GM19351 (cell line): ENCODE data around the gene LGR5.
A peak's percentile ranks its signal among the peaks of the same experiment; 100 is the strongest.
"Not testable (repeated sequence)": the region's sequence is repeated elsewhere in the genome, so short reads cannot be mapped to it uniquely, and the experiment has no call there.

Source experiments
- ATAC-seq: cut with Tn5 transposase; IDR thresholded peaks from one replicate; pipeline ENCODE4 v1.9.1; 2021; ENCODE audit warnings: mild to moderate bottlenecking, moderate library complexity; ENCODE audit not compliant: unreplicated experiment

The LGR5 gene

DNA sequence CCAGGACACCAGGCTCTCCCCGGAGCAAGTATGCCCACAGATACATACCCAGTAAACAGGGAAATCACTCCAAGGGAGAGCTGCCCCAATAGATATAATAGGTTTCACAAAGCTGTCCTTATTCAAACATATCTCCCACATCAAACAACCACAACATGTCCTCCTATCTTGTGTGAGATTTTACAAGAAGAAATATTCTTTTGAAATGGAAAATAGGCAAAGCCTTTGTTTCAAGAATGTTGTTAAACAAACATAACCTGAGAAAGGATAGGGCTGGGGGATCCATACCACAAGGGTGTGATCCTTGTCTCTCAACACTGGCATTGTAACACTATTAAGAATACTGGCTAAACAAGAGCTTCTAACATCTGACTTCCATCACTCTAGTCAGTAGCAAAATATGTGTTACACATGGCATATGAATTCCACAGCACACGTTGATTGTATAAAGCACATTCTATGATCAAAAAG, 32.9 kb downstream of the LGR5 start:
- no peak for ATAC-seq

- no peak for ATAC-seq
Measured at GRCh38 chr12:71474791-71475190, 35.2 kb downstream of the LGR5 start.

GRCh38 chr12:71475280-71475679, 35.7 kb downstream of the LGR5 start:
- no peak for ATAC-seq

DNA sequence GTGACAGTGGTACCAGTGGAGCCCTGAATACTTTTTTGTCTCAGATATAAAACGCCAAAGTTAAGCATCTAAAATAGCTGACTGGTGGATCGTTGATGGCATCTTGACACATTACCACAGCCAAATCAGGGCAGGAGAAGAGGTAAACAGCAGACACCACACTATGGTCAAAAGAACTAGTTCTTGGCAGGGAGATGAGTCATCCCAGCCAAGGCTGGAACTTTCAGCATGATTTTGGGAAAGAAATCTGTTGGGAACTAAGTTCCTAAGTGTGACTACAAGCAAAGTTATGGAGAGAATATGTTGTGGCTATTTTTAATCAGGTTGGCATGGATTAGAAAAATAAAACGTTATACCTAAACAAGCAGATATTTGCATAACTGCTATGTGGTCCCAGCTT, 36.9 kb downstream of the LGR5 start:
- no peak for ATAC-seq

- ATAC-seq: no peak
Measured at GRCh38 chr12:71477609-71478008, 38.0 kb downstream of the LGR5 start.

- no peak for ATAC-seq
Measured at GRCh38 chr12:71478270-71478669, 38.7 kb downstream of the LGR5 start.

GRCh38 chr12:71484272-71484905, 44.8 kb downstream of the LGR5 start:
- no peak for ATAC-seq

- not testable (repeated sequence) for ATAC-seq
Measured at GRCh38 chr12:71490844-71491243, 51.2 kb downstream of the LGR5 start.

- no peak for ATAC-seq
Measured at GRCh38 chr12:71492604-71493003, 53.0 kb downstream of the LGR5 start.

GRCh38 chr12:71499834-71500233, 60.2 kb downstream of the LGR5 start:
- no peak for ATAC-seq

- ATAC-seq: no peak
Measured at GRCh38 chr12:71503579-71504391, 64.2 kb downstream of the LGR5 start.

DNA sequence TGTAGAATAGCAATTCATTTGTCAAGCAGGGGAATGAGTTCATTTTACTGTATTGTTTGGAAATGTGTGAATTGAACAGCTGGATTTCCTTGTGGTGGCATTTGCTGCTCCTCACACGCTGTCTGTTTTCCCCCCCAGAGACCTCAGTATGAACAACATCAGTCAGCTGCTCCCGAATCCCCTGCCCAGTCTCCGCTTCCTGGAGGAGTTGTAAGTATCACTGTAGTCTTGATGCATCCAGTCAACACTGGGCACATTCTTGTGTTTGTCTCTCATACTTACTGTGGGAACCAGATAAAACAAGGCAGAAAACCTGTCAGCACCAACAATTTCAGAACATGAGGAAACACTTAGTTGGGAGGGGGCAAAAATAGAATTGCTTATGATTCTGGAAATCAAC, 64.9 kb downstream of the LGR5 start:
- ATAC-seq: no peak

DNA sequence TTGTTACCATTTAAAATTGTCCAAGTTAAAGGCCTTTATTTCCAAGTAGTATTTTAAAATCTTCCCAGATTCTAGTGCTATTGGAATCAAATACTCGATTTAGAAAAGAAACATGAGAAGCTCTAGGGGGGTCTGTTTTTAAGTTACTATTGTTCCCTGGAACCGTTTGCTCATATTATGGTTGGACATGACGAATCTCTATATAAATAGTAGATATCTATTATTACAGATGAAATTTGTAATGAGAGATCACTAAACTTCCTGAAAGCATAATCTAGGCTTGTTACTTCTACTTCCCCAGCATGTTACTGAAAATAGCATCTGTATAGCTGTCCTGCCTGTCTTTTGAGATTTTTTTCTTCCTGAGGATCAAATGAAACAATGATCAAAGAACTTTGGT, 70.1 kb downstream of the LGR5 start:
- ATAC-seq: no peak

GRCh38 chr12:71517145-71517846, 77.7 kb downstream of the LGR5 start:
- ATAC-seq: peak; percentile 55

DNA sequence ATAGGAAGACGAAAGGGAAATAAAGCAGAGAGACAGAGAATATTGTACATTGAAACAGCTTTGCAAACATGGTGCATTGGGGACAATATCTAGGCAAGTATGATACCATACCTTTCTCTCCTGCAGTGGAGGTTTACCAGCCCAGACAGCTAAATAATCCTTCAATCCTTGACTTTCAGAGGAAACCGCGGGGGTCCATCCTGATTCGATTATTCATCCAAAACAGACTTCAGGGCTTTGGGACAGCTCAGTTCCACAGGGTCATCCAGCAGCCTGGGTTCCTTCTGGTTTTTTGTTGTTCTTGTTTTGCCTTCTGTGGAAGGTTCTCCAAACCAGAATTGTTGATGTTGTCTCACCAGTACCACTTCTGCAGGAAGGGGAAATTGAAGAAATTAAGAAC, 81.5 kb downstream of the LGR5 start:
- no peak for ATAC-seq

DNA sequence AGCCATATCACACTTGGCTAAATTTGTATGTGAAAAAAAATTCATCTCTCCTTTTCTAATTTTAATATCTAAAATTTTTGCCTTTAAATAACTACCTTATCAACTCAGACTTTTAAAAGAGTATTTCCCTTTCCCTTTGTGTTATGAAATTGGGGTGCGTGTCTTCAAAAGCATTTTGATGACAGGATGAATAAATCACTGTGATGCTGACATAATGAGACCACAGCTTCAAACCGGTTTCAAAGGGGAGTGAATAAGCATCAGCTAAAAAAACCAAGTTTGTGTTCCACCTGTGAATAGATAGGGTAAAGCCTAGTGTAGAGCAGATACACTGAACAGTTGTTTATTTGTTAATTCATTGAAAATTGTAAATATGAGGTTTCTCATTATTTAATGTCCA, 85.0 kb downstream of the LGR5 start:
- no peak for ATAC-seq

GRCh38 chr12:71533703-71534102, 94.1 kb downstream of the LGR5 start:
- no peak for ATAC-seq

- ATAC-seq: peak; percentile 81
Measured at GRCh38 chr12:71536279-71536938, 96.8 kb downstream of the LGR5 start.

- ATAC-seq: no peak
Measured at GRCh38 chr12:71536939-71537622, 97.5 kb downstream of the LGR5 start.

GRCh38 chr12:71538807-71539206, 99.2 kb downstream of the LGR5 start:
- no peak for ATAC-seq

DNA sequence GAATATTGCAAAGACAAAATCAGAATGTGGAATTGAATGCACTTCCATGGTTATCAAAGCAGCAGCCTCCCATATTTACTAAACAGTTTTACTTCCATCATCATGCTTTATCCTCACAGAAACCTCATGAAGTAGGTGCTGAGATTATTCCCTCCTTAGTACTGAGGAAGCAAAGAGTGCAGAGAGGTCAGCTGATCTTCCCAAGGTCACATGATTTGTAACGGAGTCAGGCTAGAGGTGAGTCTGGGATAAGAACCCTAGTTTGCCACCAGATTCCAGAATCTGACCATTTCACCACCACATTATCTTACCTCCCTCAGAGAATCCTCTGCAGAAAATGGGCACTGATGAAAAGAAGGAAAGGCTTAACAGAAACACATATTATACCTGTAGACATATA, 102.0 kb downstream of the LGR5 start:
- no peak for ATAC-seq
